ENCODE data around the gene THSD4. TPM values are rescaled to one million over a fixed set of nuclear protein-coding genes. Genes with fewer than 3 reads are reported as not detected.

The THSD4 gene
- total RNA-seq, 4 donors from 2014 or later, result 23.0 to 68.5 (median 48.6) TPM

GRCh38 chr15:71538181-71538580, 422.9 kb downstream of the THSD4 start:
- H3K4me3 ChIP-seq (replicated peaks in 1 of 3), result no peak overlapping the region
- intact Hi-C loops (cut with DNase I), result no loop called here
- H3K4me1 ChIP-seq, result no peaks in the 10 kb centered on the region
- DNase-seq, result no peak
- no peaks in the 10 kb centered on the region for H3K9me3 ChIP-seq
- TF ChIP-seq CTCF (IDR thresholded peaks at IDR 0.05), result no peak
- TF ChIP-seq POLR2A (IDR thresholded peaks at IDR 0.05), result no peak
- WGBS, 2 donors, result 88 to 89% methylated on average over 5 of the region's 5 CpGs
- H3K27ac ChIP-seq, result no peak overlapping the region
- no peaks in the 10 kb centered on the region for H3K36me3 ChIP-seq
- no peaks in the 10 kb centered on the region for H3K27me3 ChIP-seq

GRCh38 chr15:71541746-71542145, 426.5 kb downstream of the THSD4 start:
- H3K4me3 ChIP-seq (replicated peaks in 1 of 3), result no peak overlapping the region
- H3K27me3 ChIP-seq, result no peaks in the 10 kb centered on the region
- H3K36me3 ChIP-seq, result no peaks in the 10 kb centered on the region
- no peak for DNase-seq
- TF ChIP-seq CTCF (IDR thresholded peaks at IDR 0.05) (no peak), POLR2A (IDR thresholded peaks at IDR 0.05) (no peak)
- intact Hi-C loops (cut with DNase I), result no loop called here
- no peak overlapping the region for H3K27ac ChIP-seq
- 88 to 94% methylated on average over 2 of the region's 2 CpGs for WGBS, 2 donors
- H3K9me3 ChIP-seq, result no peaks in the 10 kb centered on the region
- no peaks in the 10 kb centered on the region for H3K4me1 ChIP-seq

- Histone ChIP-seq H3K36me3 (no peaks in the 10 kb centered on the region), H3K27me3 (no peaks in the 10 kb centered on the region), H3K27ac (no peak overlapping the region), H3K9me3 (no peaks in the 10 kb centered on the region), H3K4me1 (no peaks in the 10 kb centered on the region), H3K4me3 (replicated peaks in 1 of 3) (no peak overlapping the region)
- TF ChIP-seq POLR2A (IDR thresholded peaks at IDR 0.05) (no peak), CTCF (IDR thresholded peaks at IDR 0.05) (no peak)
- intact Hi-C loops (cut with DNase I), result no loop called here
- DNase-seq, result no peak
Measured at GRCh38 chr15:71542836-71543235, 427.6 kb downstream of the THSD4 start.

DNA sequence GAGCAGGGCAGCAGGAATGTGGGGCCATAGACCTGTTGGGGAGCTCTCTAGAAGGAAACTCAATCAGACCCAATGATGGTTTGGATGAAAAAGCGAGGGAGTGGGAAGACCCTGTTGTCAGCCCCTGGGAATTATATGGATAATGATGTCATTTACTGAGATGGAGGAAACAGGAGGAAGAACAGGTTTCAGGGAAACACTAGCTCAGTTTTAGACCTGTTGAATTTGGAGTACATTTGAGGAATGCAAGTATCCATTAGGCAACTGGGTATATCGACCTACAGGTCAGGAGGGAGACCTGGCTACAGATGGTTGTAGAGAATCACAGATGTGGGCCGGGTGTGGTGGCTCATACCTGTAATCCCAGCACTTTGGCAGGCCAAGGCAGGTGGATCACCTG, 428.1 kb downstream of the THSD4 start:
- 77 to 92% methylated on average over 3 of the region's 3 CpGs for WGBS, 2 donors
- H3K27ac ChIP-seq, result no peak overlapping the region
- H3K4me1 ChIP-seq, result no peaks in the 10 kb centered on the region
- H3K4me3 ChIP-seq (replicated peaks in 1 of 3), result no peak overlapping the region
- no peaks in the 10 kb centered on the region for H3K9me3 ChIP-seq
- intact Hi-C loops (cut with DNase I), result no loop called here
- H3K27me3 ChIP-seq, result no peaks in the 10 kb centered on the region
- H3K36me3 ChIP-seq, result no peaks in the 10 kb centered on the region
- DNase-seq, result no peak
- no peak for TF ChIP-seq POLR2A (IDR thresholded peaks at IDR 0.05)
- no peak for TF ChIP-seq CTCF (IDR thresholded peaks at IDR 0.05)

- TF ChIP-seq POLR2A (IDR thresholded peaks at IDR 0.05) (no peak), CTCF (IDR thresholded peaks at IDR 0.05) (no peak)
- 66 to 73% methylated on average over 5 of the region's 5 CpGs for WGBS, 2 donors
- Histone ChIP-seq H3K9me3 (no peaks in the 10 kb centered on the region), H3K27ac (no peak overlapping the region), H3K36me3 (no peaks in the 10 kb centered on the region), H3K4me1 (no peaks in the 10 kb centered on the region), H3K4me3 (replicated peaks in 1 of 3) (no peak overlapping the region), H3K27me3 (no peaks in the 10 kb centered on the region)
- DNase-seq, result no peak
- intact Hi-C loops (cut with DNase I), result no loop called here
Measured at GRCh38 chr15:71545223-71545760, 430.0 kb downstream of the THSD4 start.

Data from thyroid gland (tissue), 4 donors.